Epidermal melanocyte (primary cell): ENCODE data around the gene TTYH1.
"Not testable (repeated sequence)": the region's sequence is repeated elsewhere in the genome, so short reads cannot be mapped to it uniquely, and the experiment has no call there.

Experiments
- DNase-seq: peaks from one replicate; pipeline ENCODE4 v3.0.0; 2011; ENCODE audit warnings: low spot score; ENCODE audit not compliant: insufficient read length

The TTYH1 gene

DNA sequence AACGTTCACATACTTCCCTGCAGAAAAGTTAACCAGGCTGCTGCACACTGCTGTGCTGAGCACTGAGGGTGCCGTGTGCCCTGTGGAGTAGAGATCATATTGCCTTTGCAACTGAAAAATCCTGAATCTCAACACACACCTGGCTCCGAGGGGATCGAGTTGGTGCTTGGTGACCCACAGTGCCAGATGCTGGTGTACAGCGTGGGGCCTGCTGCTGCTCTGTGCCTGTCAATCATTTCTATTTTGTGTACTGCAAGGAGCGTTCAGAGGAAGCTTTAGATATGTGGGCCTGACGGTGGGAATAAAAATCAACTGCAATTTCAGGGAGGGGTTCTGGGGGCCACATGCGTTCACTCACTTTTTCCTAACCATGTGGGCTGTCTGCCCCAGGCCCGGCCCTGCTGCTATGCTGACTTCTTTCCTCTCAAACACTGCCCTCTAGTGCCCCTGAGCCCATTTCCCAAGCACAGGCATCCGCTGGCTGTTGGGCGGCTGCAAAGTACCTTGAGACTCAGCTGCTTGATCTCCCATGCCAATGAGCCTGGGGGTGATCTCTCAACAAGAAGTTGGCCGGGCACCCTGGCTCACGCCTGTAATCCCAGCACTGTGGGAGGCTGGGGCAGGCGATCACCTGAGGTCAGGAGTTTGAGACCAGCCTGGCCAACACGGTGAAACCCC, 24.0 kb downstream of the TTYH1 start:
- DNase-seq: peak; percentile 63

DNA sequence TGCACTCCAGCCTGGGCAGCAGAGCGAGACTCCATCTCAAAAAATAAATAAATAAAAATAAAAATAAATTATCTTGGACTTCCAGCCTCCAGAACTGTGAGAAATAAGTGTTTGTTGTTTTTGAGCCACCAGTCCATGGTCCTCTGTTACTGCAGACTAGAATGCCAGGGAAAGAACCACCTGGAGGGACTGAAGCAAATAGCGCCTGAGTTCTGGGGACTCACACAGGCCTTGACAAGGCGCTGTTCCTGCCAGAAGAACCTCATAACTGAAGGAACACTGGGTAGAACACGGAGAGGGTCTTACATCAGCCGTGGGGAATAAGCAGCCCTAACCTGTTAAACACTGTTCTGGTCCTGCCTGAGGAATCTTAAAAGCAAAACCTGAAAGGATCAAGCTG, 25.4 kb downstream of the TTYH1 start:
- DNase-seq: no peak

DNA sequence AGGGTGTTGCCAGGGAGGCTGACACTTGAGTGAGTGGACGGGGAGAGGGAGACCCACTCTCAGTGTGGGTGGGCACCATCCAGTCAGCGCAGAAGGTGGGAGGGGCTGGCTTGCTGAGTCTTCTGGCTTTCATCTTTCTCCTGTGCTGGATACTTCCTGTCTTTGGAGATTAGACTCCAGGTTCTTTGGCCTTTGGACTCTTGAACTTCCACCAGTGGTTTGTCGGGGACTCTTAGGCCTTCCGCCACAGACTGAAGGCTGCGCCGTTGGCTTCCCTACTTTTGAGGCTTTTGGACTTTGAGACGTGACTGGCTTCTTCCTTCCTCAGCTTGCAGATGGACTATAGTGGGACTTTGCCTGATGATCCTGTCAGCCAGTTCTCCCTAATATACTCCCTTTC, 29.5 kb downstream of the TTYH1 start:
- no peak for DNase-seq

DNA sequence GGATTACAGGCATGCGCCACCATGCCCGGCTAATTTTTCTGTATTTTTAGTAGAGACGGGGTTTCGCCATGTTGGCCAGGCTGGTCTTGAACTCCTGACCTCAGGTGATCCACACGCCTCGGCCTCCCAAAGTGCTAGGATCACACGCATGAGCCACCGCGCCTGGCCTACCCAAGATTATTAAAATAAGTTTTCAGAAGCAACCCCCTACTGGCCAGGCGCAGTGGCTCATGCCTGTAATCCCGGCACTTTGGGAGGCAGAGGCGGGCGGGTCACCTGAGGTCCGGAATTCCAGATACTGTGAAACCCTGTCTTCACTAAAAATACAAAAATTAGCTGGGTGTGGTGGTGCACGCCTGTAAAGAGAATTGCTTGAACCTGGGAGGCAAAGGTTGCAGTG, 31.1 kb downstream of the TTYH1 start:
- DNase-seq: not testable (repeated sequence)

DNA sequence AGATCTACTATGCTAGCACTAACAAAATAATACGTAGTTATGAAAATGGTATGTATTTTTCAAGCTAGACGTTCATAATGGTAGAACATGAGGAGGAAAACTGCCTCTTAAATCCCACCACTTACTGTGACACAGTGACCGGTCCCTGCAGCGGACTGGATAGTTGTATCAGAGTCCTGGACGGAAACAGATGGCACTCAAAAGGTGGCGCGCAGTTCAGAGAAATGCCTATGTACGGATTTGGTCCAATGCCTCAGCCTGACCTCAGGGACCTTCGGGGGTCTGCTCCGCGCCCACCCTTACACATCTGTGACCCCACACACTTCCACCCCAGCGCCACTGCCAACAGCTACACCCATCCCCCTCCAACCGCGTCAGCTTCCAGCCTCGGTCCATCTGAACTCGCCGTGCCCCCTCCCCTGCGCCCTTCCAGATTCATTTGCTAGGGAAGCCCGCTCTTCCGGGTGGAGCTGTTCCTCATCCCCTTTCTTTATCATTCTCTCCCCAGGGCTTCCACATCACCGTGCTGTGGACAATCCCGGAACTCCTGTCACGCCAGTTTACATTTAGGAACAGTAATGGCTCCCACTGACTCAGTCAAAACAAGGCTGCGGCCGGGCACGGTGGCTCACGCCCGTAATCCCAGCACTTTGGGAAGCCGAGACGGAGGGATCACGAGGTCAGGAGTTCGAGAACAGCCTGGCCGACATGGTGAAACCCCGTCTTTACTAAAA, 32.9 kb downstream of the TTYH1 start:
- peak; percentile 31 for DNase-seq

DNA sequence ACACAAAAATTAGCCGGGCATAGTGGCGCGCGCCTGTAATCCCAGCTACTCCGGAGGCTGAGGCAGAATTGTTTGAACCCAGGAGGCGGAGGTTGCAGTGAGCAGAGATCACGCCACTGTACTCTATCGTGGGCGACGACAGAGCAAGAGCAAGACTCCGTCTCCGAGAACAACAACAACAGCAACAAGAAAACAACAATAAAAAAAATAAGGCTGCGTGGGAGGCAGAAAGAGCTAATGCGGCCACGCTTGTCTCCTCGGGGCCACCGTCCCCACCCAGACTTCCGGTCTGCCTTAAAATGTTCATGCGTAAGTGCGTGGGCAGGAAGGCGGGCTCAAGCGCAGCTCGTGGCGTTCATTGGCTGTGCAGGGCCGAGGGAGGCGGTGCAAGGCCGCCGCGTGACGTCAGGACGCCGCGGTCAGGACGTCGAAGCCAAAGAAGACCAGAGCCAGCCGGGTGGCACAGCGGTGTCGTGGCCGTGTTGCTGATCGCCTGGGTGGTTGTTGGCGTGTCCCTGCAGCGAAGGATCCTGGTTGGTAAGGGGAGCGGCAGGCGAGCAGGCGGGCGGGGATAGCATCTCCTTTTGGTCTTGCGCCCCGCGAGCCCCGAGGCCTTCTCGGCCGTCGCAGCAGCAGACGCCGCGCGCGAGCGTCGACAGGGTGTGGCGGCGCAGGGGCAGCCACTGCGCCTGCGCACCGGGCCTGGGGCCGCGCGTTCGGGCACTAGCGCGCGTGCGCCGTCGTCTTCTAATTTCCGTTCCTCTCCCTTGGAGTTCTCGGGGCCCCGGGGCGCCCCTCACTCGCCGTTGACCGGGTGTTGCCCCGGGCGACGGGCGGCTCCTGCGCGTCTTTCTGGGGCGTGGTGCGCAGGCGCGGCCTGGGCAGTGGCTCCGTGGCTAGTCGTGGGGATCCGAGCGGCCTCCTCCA, 33.8 kb downstream of the TTYH1 start, which contains the start of gene LENG8:
TSS of gene LENG8 (plus strand) at position 426 of the 927 bp plus-strand sequence. CDS start 2,146 bp downstream, outside the sequence.
- DNase-seq: peak; percentile 95

DNA sequence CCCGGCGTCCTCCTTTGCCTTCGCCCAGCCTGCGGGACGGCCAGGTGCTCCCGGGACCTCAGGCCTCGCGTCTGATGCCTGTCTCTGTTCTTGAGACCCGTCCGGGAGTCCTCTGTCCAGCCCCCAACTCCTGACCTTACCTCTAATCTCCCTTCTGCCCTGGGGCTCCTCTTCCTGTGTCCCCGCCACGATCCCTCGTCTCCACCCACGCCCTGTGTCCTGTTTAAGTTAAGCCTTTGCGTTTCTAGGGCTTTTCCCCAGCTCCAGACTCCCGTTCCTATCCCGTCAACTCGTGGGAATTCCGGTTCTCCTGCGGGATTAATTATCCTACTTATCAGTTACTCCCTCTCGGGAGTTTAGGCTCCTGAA, 34.4 kb downstream of the TTYH1 start:
- peak; percentile 20 for DNase-seq

DNA sequence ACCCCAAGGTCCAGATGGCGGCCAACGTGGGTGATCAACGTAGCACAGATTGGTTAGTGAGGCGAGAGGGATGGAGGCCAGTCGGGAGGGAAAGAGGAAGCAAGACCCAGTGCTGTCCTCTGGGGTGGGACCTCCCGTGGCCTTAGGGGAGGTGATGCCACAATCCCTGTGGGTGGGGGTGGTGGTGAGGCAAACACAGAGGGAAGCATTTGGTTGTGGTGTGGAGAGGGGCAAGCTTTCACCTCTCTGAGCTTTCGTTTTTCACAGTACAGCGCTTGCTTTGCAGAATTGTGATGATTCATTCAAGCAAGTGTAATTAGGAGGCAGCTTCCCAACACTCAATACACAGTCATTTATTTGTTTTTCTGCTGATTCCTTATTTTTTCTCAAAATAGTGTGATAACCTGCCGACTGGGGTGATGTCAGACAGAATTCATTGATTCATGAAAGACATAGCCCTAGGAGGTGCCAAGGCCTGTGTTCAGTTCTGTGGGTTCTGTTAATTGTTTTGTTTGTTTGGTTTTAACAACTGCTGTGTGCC, 36.1 kb downstream of the TTYH1 start:
- DNase-seq: peak; percentile 14

DNA sequence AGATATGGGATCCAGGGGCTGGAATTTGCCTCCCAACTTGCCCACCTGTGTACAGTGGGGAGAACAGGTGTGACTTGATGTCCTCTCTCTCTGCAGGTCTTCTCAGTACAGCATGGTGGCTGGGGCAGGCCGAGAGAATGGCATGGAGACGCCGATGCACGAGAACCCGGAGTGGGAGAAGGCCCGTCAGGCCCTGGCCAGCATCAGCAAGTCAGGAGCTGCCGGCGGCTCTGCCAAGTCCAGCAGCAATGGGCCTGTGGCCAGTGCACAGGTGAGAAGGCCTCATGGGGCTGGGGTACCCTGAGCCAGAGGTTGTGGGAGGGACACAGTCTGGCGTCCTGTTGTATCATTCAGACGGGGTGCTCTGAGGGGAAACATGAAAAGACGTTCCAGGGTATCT, 36.7 kb downstream of the TTYH1 start:
- no peak for DNase-seq

DNA sequence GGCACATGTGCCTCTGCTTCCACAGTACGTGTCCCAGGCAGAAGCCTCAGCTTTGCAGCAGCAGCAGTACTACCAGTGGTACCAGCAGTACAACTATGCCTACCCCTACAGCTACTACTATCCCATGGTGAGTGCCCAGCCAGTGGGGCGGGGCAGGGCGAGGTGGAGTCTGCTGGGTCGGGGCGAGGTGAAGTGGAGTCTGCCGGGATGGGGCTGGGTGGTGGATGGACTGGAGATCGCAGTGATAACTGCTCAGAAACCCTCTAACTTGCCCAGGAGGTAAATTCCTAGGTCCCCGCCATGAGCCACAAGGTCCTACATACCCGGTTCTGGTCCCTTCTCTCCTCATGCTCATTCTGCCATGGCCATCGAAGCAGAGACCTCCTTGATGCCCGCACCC, 37.4 kb downstream of the TTYH1 start:
- no peak for DNase-seq

DNA sequence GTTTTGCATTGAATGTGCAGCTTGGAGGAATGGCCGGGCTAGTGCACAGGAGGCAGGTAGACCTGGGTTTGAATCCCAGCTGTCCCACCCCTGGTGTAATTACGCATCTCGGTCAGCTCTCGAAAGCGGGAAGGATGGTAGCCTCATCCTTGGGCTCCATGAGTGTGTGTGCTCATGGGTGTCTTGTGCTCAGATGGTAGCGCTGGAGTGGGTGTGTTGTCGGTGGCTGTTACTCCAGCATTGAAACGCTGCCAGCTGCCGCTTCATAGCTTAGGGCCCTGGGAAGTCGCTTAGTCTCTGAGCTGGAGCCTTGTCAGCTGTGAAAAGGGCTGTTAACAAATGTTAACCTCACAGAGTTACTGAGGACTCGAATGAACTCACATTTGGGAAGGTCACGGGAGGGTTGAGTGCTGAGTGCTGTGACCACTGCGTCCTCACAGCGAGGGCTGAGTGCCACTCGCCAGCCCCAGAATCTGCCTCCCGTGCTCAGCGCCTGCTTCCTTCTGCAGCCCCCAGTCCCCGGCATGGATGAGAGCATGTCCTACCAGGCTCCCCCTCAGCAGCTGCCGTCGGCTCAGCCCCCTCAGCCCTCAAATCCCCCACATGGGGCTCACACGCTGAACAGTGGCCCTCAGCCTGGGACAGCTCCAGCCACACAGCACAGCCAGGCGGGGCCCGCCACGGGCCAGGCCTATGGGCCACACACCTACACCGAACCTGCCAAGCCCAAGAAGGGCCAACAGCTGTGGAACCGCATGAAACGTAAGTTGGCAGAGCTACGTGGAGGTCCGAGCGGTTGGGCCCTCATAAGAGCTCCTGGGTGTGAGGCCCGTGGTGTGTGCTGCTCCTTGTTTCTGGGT, 38.9 kb downstream of the TTYH1 start:
- no peak for DNase-seq

DNA sequence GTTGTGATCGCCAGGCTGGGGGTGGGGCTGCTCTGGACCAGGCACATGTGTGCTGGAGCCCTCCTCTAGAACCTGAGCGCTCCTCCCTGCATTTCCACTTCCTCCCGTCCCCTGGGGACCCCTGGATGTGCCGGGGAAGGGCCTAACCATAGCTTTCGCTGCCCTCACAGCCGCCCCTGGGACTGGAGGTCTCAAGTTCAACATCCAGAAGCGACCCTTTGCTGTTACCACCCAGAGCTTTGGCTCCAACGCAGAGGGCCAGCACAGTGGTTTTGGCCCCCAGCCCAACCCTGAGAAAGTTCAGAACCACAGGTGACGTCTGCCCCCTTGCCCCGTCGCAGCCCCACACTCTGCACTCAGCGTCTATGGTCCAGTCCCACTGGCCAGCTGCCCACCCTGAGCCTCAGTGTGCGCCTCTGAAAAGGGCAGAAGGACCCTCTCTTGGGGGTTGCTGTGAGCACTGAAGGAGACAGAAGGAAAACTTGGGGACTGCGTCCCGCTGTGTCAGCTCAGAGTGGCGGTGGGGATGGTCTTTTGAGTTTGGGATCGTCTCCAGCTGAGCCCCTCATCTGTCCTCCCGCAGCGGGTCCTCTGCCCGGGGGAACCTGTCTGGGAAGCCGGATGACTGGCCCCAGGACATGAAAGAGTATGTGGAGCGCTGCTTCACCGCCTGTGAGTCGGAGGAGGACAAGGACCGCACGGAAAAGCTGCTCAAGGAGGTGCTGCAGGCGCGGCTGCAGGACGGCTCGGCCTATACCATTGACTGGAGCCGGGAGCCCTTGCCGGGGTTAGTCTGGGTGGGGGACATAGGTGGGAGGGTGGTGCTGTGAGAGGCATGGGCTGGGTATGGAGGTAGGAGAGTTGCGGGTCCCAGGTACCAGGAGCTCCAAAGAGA, 39.8 kb downstream of the TTYH1 start:
- DNase-seq: no peak

DNA sequence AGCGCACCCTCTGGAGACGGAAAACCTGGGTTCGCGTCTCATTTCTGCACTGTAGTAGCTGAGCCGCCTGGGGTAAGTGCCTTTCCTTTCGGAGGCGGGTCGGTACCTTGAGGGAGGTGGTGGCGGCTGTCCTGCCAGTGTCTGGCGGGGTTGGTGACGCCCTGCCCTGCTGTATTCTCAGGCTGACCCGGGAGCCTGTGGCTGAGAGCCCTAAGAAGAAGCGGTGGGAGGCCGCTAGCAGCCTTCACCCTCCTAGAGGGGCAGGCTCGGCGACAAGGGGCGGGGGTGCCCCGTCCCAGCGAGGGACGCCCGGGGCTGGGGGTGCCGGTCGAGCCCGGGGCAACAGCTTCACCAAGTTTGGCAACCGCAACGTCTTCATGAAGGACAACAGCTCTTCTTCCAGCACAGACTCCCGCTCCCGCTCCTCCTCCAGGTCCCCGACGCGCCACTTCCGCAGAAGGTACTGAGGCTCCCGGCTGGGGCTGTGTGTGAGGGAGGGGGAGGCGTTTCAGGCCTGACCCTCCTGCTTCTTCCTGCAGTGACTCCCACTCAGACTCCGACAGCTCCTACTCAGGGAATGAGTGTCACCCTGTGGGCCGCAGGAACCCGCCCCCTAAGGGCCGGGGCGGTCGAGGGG, 40.6 kb downstream of the TTYH1 start:
- no peak for DNase-seq

DNA sequence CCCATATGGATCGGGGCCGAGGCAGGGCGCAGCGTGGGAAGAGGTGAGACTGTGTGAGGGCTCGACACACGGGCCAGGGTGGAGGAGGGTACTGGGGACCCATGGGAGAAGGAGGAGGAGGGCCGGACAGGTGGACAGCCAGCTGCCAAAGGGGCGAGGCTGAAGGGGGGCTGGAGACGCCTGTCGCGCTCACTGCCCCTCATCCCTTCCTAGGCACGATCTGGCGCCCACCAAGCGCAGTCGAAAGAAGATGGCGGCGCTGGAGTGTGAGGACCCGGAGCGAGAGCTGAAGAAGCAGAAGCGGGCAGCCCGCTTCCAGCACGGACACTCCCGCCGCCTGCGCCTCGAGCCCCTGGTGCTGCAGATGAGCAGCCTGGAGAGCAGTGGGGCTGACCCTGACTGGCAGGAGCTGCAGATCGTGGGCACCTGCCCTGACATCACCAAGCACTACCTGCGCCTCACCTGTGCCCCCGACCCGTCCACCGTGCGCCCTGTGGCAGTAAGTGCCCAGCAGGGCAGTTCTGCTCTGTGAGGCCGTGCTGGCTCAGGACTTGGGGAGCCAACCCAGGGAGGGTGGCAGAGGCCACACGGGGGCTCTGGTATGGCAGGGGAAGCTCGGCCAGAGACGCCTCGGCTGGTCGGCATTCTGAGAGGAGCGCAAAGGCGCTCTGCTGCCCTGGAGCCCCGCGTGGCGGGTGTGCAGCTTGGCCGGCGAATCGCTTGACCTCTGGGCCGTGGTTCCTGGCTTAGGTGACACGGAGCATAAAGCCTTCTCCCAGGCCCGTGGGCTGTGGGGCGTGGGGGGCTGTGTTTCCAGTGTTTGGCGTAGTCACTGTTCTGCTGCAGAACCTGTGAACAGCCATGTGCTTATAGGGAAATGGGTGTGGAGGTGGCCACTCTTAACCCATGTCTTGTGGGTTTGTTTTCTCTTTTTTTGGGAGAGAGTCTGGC, 41.4 kb downstream of the TTYH1 start:
- DNase-seq: no peak

DNA sequence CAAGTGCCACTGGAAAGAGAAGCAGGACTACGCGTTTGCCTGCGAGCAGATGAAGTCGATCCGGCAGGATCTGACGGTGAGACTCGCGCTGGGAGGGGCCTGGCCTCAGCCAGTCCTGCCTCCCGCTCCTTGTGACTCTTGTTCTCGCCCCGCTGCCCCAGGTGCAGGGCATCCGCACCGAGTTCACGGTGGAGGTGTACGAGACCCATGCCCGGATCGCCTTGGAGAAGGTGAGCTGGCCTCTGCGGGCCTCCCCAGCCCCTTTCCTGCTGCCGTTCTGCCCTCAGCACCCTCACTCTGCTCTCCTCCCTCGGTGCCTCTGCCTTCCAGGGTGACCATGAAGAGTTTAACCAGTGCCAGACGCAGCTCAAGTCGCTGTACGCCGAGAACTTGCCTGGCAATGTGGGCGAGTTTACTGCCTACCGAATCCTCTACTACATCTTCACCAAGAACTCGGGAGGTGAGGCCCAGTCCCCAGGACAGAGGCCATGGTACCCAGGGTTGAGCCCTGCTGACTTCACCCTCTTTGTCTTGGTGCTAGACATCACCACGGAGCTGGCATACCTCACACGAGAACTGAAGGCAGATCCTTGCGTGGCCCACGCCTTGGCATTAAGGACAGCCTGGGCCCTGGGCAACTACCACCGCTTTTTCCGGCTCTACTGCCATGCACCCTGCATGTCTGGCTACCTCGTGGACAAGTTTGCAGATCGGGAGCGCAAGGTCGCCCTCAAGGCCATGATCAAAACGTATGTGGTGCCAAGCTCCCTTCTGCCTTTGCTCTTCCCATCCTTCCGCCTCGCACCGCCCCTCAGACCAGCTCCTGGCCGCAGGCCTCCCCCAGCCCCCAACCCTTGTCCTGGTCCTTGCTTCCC, 42.7 kb downstream of the TTYH1 start:
- DNase-seq: no peak

DNA sequence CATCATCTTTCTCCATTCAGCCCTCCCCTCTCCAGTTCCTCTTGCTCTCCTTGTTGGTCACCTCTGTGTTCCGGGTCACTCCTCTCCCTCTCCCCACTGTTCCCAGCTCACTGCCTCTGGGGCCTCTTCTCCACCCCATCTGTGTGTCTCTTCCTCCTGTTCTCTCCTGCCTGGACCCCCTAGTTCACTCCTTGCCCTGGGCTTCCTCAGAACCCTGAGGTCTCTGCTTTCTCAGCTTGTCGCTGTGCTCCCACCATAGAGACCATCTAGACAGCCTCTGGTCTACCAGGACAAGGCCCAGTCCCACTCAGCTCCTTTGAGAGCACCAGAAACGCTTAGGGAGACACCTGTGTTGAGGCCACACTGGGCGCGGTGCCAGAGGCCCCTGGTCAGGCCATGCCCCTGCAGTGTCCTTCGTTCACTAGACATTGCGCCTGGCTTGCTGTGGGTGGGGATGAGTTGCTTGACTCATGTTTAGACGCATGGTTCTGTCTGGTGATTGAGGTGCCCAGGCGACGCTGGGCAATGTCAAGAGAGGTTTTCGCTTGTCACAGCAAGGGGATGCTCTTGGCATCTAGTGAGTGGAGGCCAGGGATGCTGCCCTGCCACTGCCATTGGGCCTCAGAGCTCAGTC, 43.5 kb downstream of the TTYH1 start:
- DNase-seq: no peak
